ENCODE data around the gene KCTD7.
"Not testable (repeated sequence)": the region's sequence is repeated elsewhere in the genome, so short reads cannot be mapped to it uniquely, and the experiment has no call there.

Gene KCTD7

DNA sequence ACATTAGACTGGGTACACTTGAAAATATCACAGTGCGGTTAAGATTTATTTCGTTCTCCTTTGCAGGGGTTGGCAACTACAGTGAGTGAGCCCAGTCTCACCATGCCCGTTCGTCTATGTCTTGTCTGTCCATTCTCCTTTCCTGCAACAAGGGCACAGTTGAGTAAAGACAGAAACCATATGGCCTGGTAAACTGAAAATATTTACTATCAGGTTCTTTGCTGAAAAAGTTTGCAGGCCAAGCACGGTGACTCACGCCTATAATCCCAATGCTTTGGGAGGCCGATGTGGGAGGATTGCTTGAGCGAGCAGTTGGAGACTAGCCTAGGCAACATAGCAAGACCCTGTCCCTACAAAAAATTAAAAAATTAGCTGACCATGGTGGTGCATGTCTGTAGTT is 11.4 kb upstream of the KCTD7 start:
- DNase-seq (ENCODE audit: low read depth in 3 of 3), result no peak

DNA sequence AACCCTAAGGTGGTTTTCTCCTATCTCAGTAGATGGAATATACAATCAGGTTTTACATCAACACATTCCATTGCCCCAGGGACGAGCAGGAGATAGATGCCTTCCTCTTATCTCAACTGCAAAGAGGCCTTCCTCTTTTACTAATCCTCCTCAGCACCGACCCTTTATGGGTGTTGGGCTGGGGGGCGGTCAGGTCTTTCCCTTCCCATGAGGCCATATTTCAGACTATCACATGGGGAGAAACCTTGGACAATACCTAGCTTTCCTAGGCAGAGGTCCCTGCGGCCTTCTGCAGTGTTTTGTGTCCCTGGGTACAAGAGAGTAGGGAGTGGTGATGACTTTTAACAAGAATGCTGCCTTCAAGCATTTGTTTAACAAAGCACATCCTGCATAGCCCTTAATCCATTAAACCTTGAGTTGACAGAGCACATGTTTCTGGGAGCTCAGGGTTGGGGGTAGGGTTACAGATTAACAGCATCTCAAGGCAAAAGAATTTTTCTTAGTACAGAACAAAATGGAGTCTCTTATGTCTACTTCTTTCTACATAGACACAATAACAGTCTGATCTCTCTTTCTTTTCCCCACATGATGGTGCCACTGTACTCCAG is 9.2 kb upstream of the KCTD7 start:
- not testable (repeated sequence) for DNase-seq (ENCODE audit: low read depth in 3 of 3)

DNA sequence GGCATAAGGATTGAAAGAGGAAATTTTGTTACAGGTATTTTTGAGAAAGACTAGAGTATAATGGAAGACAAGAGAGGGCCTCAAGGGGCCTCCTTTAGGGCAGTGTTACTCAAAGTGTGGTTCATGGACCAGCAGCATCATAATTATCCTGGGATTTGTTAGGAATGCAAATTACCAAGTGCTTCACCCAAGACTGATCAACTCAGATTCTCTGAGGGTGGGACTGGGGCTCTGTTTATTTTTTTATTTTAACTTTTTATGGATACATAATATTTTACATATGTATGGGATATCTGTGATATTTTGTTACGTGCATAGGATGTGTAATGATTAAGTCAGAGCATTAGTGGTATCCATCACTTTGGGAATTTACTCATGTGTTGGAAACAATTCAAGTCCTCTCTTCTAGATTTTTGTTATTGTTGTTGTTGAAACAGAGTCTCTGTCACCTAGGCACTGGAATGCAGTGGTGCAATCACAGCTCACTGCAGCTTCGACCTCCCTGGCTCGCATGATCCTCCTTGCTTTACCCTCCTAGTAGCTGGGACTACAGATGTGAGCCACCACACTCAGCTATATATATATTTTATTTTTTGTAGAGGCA is 2.2 kb upstream of the KCTD7 start:
- DNase-seq (ENCODE audit: low read depth in 3 of 3), result no peak

DNA sequence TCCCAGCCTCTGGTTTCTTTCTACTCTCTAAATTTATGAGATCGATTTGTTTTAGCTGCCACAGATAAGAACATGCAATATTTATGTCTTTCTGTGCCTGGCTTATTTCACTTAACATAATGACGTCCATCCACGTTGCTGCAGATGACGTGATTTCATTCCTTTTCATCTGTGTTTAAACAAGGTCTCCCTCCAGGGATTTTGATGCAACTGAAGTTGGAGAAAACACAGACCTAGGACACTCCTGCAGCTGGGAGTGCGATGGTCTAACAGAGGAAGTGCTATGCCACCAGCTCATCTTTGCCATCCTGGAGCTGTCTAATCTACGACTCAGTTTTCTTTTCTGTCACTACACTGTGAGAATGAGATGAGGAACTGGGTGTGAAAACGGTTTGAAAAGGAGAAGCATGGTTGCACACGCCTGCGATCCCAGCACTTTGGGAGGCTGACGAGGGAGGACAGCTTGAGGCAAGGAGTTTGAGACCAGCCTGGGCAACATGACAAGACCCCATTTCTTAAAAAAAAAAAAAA is 1.5 kb upstream of the KCTD7 start:
- no peak for DNase-seq (ENCODE audit: low read depth in 3 of 3)

DNA sequence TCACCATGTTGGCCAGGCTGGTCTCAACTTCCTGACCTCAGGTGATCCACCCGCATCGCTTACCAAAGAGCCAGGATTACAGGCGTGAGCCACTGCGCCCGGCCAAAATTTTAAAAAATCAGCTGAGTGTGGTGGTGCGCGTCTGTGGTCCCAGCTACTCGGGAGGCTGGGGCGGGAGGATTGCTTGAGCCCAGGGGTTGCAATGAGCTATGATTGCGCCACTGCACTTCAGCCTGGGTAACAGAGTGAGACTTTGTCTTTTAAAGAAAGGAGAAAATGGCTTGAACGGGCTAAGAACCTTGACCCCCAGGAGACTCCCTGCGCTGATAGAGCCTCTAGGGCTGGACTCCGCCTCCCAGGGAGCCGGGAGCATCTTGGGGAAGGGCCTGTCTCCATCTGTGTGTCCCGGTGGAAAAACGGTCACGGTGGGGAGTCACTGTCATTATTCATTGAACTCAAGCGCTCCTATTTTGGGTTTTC is 760 bp upstream of the KCTD7 start:
- peak in 1 of 3 experiments; percentile 6 for DNase-seq (ENCODE audit: low read depth in 3 of 3)

DNA sequence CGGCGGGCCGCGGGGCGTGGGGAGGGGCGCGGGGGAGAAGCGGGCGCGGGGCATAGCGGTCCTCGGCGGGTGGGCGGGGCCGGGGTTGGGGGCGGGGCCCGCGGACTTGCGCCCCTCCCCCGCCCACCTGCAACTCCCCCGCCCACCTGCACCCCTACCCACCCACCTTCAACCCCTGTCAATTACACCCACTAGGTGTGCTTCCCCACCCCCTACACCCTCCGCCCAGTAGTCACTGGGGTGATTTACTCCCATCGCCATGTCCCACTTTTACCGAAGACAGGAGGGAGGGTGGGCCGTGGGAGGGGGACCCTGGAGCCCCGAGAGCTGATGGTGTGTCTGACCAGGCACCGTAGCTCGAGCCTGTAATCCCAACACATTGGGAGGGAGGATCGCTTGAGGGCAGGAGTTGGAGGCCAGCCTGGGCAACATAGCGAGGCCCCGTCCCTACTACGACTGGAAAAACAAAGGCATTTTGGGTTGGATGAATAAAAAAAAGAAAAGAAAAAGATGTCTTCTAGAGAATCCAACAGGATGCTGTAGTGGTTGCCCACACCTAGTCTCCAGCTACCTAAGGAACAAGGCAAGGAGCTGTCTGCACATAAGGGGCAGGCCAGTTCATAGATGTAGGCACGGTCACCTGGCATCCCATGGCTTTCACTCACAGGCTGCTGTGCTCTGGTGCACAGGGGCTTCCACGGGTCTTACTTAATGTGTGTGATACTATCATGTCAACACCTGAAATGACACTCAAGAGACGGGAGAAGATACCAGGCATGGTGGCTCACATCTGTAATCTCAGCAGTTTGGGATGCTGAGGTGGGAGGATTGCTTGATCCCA is 761 bp downstream of the KCTD7 start:
- no peak for DNase-seq (ENCODE audit: low read depth in 3 of 3)

DNA sequence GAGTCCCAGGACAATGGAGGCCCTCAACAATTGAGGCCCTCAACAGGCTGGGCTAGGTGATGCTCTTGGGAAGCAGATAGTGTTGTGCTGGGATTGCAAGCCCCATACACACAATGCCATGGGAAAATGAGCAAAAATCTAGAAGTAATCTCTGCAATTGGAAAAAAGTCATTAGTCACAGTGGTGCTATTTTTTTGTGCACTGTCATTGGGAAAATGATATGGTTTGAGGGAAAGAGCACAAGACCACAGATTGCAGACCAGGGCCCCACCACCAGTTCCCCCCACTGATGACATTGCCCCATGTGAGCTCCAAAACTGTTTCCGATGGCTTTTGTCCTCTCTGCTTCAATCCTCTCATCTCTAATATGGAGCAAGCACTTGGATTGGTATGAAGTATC is 1.9 kb downstream of the KCTD7 start:
- DNase-seq (ENCODE audit: low read depth in 3 of 3), result no peak

DNA sequence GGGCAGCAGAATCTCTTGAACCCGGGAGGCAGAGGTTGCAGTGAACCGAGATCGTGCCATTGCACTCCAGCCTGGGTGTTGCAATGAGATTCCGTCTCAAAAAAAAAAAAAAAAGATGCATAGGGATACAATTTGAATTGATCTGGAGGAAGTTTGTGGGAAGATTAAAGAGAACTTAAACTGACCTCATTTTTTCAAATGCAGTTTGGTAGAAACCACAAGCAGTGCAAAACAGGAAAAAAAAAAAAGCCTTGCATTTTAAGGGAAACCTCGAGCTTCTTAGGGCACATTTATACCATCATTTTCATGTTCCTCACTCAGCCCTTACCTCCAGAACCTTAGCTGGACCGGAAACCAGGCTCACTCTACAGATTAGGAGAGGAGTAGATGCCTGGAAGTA is 2.8 kb downstream of the KCTD7 start:
- no peak for DNase-seq (ENCODE audit: low read depth in 3 of 3)

DNA sequence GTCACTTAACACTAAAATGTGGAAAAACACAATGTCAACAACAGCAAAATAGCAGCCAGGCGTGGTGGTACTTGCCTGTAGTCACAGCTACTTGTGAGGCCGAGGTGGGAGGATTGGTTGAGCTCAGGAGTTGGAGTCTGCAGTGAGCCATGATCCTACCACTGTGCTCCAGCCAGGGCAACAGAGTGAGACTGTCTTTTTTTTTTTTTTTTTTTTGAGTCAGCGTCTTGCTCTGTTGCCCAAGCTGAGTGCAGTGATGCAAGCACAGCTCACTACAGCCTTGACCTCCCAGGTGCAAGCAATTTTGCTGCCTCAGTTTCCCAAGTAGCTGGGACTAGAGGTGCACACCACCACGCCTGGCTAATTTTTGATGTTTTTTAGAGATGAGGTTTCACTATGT is 6.1 kb downstream of the KCTD7 start:
- DNase-seq (ENCODE audit: low read depth in 3 of 3), result no peak

DNA sequence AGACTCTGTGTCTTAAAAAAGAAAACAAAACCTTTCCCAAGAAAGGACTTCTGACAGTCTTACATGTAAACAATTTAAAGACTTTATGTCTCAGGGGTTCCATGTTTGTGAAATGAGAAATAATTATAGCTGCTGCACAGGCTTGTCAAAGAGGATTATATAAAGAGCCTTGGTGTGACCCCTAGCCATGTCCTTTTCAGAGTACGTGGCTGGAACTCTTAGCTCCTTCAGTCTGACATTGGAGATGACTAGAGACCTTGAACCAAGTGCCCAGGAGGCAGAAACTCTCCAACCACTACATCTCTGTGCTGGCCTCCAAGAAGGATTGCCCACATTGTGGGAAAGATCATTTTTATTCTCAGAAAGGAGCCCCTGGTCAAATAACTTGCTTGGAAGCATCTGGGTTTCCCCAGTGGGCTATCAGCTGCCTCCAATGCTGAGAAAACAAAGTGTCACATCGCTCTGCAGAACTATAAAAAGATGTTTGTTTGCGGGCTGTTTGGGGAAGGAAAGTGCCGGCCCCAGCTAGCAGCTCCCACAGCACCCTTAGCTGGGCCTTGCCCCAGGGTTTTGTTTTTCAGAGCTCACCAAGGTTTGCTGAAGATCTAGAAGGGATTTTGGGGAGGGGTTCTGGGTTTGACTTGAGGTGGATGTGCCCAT is 6.8 kb downstream of the KCTD7 start:
- not testable (repeated sequence) for DNase-seq (ENCODE audit: low read depth in 3 of 3)

DNA sequence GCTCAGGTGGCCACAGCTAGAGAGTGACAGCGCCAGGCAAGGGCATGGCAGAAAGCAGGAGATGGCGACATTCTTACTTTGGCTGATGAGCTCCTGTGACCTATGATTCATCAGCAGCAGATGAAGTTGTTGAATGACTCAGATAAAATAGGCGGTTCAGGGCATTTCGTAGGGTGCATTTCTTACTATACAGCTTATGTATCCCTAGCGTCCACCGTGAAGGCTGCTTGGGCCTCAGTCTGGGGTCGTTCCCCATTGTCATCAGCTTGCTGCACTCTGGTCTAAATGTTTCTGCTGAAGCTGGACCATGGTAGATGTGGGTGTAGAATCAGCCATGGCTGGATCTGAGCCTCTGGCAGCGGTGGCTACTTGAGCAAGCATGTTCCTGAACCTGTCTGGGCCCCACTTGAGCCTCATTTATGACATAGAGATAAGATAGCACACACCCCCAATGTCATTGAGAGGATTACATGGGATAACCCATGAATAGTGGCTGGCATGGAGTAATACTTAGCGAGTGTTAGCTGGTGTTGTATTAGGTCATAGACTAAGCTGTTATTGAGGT is 7.4 kb downstream of the KCTD7 start:
- DNase-seq (ENCODE audit: low read depth in 3 of 3), result not testable (repeated sequence)

DNA sequence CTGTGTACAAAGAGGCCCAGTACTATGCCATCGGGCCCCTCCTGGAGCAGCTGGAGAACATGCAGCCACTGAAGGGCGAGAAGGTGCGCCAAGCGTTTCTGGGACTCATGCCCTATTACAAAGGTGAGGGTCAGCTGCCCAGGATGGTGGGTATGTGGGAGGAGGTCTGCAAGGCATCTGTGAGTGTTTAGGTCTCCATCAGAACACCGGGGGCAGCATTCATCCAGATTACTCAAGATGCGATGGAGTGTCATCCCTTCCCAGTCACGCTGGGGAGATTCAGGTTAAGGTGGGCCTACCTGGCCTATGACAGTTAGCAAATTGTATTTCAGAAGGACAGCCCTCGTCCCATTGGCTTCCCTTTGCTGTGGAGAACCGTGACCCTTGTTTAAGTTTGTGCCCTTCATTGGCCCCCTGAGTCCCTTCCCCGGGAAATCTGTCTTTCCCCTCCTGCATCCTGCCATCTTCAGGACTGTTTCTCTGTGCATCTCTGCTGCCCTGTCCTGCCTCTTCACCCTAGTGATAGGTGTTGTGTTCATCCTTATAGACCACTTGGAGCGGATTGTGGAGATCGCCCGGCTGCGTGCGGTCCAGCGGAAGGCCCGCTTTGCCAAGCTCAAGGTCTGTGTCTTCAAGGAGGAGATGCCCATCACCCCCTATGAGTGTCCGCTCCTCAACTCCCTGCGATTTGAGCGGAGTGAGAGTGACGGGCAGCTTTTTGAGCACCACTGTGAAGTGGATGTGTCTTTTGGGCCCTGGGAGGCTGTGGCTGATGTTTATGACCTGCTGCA is 9.8 kb downstream of the KCTD7 start:
- DNase-seq (ENCODE audit: low read depth in 3 of 3), result no peak

DNA sequence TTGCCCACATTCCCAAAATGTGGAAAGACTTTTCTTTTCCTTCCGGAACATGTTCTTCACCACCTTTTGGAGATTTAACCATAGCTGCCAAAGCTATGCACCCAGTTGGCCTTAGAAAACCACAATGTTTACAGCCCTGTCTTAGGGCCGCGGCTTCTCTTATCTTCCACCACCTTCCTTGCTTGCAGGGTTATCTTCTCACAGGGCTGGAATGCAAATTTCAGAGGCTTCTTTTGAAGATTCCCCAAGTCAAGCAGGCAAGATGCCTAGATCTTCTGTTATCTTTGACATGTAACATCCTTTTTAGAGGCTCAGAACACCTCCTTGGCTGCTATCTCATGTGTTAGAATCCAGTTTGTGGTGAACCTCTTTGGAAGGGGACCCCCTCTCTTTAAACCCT is 11.1 kb downstream of the KCTD7 start:
- DNase-seq (ENCODE audit: low read depth in 3 of 3), result no peak

DNA sequence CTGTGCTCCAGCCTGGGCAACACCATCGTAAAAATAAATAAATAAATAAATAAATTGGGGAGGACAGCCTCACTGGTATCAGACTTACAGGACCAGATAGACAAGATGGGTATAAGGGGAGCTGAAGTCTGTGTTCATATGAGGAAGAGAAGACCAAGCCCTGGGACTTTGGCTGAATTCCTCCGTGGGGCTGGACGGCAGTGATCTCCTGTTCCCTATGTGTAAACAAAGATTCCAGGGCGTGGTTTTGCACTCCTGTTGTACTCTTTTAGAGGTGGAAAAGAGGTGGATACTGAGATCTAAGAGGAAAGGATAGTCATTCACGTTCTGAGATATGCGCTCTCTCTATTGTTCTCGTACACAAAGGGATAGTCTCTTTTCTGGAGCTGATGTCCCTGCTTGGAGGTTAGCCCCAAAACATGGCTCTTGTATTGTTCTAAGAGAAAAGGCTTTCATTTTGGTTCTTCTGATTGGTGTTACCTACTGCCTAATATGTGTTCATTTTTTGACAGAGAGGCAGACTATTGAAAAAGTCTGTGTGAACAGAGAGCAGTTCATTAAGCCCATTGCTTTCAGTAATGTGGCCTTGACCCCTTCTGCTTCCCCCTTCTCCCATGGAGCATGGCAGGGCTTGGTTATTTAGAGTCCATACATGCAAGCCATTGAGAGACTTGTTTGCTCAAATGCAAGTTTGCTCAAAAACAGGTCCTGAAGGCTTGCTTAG is 12.3 kb downstream of the KCTD7 start:
- DNase-seq (ENCODE audit: low read depth in 3 of 3), result no peak

DNA sequence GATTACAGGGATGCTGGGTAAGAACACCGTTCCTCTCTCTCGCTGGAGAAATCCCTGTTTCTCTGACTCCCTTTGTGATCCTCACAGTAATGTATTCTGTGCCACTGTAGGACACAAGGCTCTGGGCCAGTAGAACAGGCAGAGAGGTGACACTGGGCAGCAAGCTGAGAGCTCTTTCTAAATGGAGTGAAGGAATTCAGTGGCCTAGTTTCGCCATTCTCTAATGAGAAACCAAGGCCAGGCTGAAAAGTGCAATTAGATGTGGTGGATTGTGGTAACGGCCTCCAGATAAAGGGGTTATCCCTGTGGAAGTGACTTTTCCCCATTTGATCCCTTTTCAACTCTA is 12.8 kb downstream of the KCTD7 start:
- DNase-seq (ENCODE audit: low read depth in 3 of 3), result no peak

DNA sequence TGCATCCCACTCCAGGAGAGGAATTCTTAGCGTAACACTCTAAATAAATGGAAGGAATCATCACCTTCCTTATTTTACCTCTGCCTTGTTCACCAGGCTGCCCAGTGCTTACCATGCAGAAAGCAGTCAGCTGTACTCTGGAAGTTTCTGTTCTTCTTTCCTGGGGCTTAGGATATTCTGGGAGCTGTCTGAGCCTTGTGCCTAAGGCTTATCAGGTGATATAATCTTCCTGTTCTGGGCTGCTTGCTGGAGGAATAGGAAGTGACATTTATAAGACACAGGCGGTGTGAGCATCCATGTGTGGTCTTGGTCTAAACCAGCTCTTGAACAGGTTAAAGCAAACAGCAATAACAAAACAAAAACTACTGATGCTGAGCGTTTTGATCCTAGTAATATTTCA is 13.5 kb downstream of the KCTD7 start:
- no peak for DNase-seq (ENCODE audit: low read depth in 3 of 3)

DNA sequence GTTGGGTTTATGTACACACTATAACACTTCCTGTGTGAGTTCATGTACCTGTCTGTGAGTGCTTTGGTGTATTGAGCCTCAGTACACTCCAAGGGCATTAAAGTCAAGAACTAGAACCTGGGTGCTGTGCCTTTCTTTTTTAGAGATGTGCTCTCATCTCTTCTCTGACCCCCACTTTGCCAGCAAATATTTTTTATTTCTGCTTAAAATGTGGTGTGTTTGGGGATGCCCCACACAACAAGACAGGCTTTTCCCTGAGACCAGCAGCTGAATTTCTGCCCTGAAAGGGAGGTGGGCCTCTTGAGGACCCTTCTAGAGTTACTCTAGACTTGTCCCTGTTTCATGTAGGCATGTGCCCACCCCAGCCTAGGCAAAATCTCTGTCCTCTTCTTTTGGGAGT is 14.3 kb downstream of the KCTD7 start:
- DNase-seq (ENCODE audit: low read depth in 3 of 3), result no peak

DNA sequence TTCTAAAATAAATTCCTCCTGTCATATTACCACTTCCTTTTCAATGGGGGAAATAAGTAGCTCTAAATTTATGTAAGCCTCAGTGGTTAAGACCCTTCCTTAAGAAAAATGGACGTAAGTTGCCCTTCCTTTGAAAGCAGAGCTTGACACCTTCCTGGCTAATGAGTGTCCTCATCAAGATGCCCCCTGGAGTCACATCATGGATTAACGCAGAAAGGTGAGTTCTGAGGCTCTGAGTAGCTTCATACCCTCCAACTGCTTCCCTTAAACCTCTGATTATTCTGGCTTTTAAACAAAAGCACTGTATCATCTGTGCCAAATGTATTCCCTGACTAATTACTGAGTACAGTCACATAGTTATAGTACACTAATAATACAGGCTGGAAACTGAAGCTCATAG is 14.7 kb downstream of the KCTD7 start:
- DNase-seq (ENCODE audit: low read depth in 3 of 3), result no peak

DNA sequence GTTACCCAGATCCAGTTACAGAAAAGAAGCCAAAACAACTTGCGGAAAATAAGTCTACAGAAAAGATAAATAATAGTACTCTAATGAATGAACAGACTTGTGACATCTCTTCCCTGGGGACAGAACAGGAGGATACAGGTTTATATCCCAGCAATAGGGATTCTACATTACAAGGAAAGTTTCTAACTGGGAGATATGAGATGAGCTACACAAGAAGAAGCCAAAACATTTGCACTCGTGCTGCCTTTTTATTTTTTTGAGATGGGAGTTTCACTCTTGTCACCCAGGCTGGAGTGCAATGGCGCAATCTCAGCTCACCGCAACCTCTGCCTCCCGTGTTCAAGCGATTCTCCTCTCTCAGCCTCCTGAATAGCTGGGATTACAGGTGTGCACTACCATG is 22.3 kb downstream of the KCTD7 start:
- not testable (repeated sequence) for DNase-seq (ENCODE audit: low read depth in 3 of 3)

DNA sequence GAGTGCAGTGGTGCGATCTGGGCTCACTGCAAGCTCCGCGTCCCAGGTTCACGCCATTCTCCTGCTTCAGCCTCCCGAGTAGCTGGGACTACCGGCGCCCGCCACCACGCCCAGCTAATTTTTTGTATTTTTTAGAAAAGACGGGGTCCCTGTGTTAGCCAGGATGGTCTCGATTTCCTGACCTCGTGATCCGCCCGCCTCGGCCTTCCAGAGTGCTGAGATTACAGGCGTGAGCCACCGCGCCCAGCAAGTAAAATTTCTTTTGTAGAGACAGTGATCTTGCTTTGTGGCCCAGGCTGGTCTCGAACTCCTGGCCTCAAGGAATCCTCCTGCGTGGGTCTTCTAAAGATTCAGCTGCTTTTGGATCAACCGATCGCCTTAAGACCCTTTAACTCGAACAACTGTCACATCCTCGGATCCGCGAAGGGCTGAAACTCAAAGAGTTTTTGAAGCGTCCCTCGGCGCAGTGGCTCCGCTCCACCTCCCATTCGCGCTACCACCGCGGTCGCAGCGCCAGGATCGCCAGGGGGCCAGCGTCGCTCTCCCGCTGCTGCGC is 25.1 kb downstream of the KCTD7 start:
- not testable (repeated sequence) for DNase-seq (ENCODE audit: low read depth in 3 of 3)

Data from stimulated activated CD4-positive, alpha-beta T cell treated with anti-CD3 and anti-CD28 coated beads, TNF-alpha, amount 100 ng/mL, for 24 hours (primary cell).